NCI-H345 treated with DMSO at 0.1 percent for 48 hours (cell line): Measurements from ENCODE around the gene ARRDC2.
"Not testable (repeated sequence)": the region's sequence is repeated elsewhere in the genome, so short reads cannot be mapped to it uniquely, and the experiment has no call there.

Experiments
- DNase-seq: peaks from one replicate; lab custom pipeline; 2025; ENCODE audit not compliant: unreplicated experiment; lab: John Stamatoyannopoulos, UW

ARRDC2 gene

GRCh38 chr19:17989425-17990094 lies 18.4 kb upstream of the ARRDC2 start:
- DNase-seq = no peak

- DNase-seq = no peak
Observed at GRCh38 chr19:17993076-17993813, 14.7 kb upstream of the ARRDC2 start.

GRCh38 chr19:17996826-17997316 lies 11.1 kb upstream of the ARRDC2 start:
- DNase-seq = peak; percentile 24

GRCh38 chr19:17997969-17998826 lies 9.8 kb upstream of the ARRDC2 start:
- no peak for DNase-seq

- no peak for DNase-seq
Observed at GRCh38 chr19:17998827-17999150, 9.2 kb upstream of the ARRDC2 start.

DNA sequence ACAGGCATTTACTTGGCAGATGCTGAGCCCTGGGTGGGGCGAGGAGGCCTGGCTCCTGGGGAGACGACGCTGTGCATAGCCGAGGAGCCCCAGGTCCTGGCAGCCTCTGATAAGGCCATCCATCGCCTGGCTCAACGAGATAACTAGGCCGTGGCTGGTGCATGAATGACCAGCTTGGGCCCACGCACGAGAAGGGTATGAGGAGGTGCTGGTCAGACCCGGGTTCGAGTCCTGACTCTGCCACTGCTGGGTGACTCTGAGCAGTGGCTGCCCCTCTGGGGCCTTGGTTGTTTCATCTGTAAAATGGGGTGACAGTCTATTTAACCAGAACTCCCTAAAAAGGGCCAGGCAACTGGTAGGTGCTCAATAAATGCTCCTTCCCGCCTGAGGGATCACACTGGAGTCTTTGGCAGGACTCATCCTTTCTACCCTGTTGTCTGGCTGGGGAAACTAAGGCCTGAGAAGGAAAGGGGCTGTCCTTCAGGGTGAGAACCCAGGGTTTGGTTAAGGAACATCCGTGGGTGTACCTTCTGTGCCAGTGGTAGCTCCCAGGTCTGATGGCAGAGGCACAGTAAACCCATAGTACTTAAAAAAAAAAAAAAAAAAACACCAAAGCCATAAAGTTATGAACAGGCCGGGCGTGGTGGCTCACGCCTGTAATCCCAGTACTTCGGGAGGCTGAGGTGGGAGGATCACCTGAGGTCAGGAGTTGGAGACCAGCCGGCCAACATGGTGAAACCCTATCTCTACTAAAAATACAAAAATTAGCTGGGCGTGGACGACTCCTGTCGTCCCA lies 8.1 kb upstream of the ARRDC2 start:
- DNase-seq = no peak

- DNase-seq = no peak
Observed at GRCh38 chr19:18000480-18000914, 7.5 kb upstream of the ARRDC2 start.

DNA sequence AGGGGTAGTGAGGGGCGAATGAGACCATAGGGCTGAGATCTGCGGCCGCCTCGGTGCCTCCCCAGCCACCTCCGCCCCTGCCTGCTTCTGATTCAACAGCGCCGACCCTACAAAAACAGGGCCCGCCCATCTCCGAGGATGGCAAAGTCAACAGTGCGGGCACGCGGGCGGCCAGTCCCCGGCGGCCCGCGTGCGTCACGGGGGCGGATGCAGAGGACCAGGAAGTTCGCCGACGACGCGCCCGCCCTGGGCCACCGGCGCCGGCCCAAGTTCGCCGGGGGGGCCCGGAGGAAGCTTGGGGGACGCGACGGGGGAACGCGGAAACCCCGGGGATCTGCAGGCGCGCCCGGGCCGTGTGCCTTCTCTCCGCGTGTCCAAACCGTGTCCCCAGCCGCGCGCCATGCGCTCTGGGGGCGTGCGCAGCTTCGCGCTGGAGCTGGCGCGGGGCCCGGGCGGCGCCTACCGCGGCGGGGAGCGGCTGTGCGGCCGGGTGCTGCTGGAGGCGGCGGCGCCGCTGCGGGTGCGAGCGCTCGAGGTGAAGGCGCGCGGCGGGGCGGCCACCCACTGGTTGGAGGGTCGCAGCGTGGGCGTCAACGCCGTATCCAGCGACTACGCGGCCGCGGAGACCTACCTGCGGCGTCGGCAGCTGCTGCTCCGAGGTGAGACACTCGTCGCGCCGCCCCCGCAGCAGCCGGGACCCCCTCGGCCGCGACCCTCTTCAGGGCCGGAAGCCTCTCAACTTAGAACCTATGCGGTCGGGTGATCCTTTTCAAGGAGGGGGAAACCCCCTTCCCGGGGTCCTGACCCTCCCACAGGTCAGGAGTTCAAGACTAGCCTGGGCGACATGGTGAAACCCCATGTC lies 6.8 kb upstream of the ARRDC2 start:
- DNase-seq = no peak

GRCh38 chr19:18001777-18002345 lies 6.1 kb upstream of the ARRDC2 start:
- DNase-seq = no peak

GRCh38 chr19:18002347-18002850 lies 5.6 kb upstream of the ARRDC2 start:
- no peak for DNase-seq

GRCh38 chr19:18005750-18006149 lies 2.2 kb upstream of the ARRDC2 start:
- not testable (repeated sequence) for DNase-seq

GRCh38 chr19:18007044-18007916 lies 690 bp upstream of the ARRDC2 start:
- DNase-seq = no peak

GRCh38 chr19:18008814-18009213 lies 844 bp downstream of the ARRDC2 start:
- DNase-seq = no peak

GRCh38 chr19:18009412-18010066 lies 1.6 kb downstream of the ARRDC2 start:
- no peak for DNase-seq

- no peak for DNase-seq
Observed at GRCh38 chr19:18010149-18010548, 2.2 kb downstream of the ARRDC2 start.

DNA sequence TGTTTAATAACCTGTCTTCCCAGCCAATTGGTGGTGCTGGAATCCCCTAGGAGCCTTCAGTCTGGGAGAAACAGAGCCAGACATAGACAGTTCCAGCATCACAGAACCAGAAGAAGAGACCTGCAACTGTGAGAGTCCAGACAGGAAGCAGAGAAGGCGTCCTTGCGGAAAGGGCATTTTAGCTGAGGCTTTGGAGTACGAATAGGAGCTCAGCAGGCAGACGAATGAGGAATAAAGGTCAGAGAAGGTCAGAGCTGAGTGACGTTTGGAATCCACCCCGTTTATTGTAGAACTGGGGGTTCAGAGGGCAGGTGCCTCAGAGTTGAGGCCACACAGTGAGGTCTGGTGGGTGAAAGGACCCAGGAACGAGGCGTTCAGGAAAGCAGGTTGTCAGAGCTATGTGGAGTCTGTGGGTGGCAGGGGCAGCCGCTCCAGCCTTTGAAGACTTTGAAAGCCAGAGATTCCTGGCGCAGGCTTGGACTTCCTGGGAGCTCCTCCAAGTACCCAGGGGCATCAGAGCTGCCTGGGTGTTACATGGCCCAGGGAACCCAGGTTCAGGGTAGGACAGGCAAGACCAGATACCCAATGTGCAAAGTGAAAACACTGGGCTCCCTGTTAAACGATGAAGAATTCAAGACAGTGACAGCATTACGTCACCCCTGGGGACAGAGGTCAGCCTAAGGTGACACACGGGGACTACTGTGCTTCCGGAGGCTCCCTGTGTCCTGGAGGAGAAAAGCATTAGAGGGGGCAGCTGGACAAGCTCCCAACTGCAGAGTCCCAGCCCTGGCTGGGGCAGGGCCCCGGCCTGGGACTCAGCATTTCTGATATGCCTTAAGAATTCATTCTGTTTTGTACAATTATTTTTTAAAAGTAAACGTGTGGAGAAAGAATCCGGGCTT lies 5.5 kb downstream of the ARRDC2 start:
- no peak for DNase-seq

- DNase-seq = no peak
Observed at GRCh38 chr19:18014197-18014596, 6.2 kb downstream of the ARRDC2 start.
